CD4-positive, alpha-beta memory T cell (primary cell): Measurements from ENCODE around the gene THOP1. TPM values are rescaled to one million over a fixed set of nuclear protein-coding genes. Genes with fewer than 3 reads are reported as not detected.
A peak's percentile ranks its signal among the peaks of the same experiment; 100 is the strongest.

Source experiments
- CTCF ChIA-PET: fragments of 350-600 bp; sonication (Branson Sonifier 250); formaldehyde crosslinking; loops from one replicate; lab custom pipeline; 2021; ENCODE audit warnings: inconsistent platforms; ENCODE audit not compliant: partially characterized antibody; lab: Charles Lee
- POLR2A ChIA-PET: fragments of 350-600 bp; sonication (Branson Sonifier 250); formaldehyde crosslinking; loops from one replicate; lab custom pipeline; 2021; ENCODE audit not compliant: partially characterized antibody; lab: Charles Lee
- DNase-seq, 5 donors: peaks; one replicate each; pipeline versions ENCODE4 v3.0.0 to v3.0.0-alpha.2; 2020 to 2022; ENCODE audit warnings: mixed read lengths in 1 of 5
- H3K27ac ChIP-seq: one replicate; pipeline ENCODE4 v1.7.0; 2013; ENCODE audit warnings: low read depth, low read length
- H3K27me3 ChIP-seq: 2 replicates; pipeline ENCODE4 v1.7.0; 2013; ENCODE audit warnings: mild to moderate bottlenecking, low read length, moderate library complexity; ENCODE audit not compliant: insufficient read depth
- H3K36me3 ChIP-seq: 2 replicates; pipeline ENCODE4 v1.7.0; 2013; ENCODE audit warnings: mild to moderate bottlenecking, low read length, moderate library complexity; ENCODE audit not compliant: insufficient read depth
- H3K4me1 ChIP-seq: 2 replicates; pipeline ENCODE4 v1.7.0; 2013; ENCODE audit warnings: mild to moderate bottlenecking, low read length, moderate library complexity; ENCODE audit not compliant: insufficient read depth
- H3K4me3 ChIP-seq, 2 donors: one replicate each; pipeline ENCODE4 v1.7.0; 2013; ENCODE audit warnings: low read length in 2 of 2, mild to moderate bottlenecking in 1 of 2
- H3K9me3 ChIP-seq, 2 donors: one replicate each; pipeline ENCODE4 v1.7.0; 2013; ENCODE audit warnings: low read length in 2 of 2, control low read depth in 1 of 2; ENCODE audit not compliant: control insufficient read depth in 1 of 2
- H3K27ac Mint-ChIP-seq, 7 donors: one replicate each; pipeline ENCODE4 v1.8.0; 2020 to 2021; ENCODE audit warnings: mixed read lengths in 7 of 7, mild to moderate bottlenecking in 6 of 7, inconsistent platforms in 3 of 7, moderate library complexity in 3 of 7
- H3K27me3 Mint-ChIP-seq, 2 donors: one replicate each; pipeline ENCODE4 v1.8.0; 2020 to 2021; ENCODE audit warnings: mixed read lengths in 2 of 2
- H3K36me3 Mint-ChIP-seq, 2 donors: one replicate each; pipeline ENCODE4 v1.8.0; 2020 to 2021; ENCODE audit warnings: mixed read lengths in 2 of 2, inconsistent platforms in 1 of 2, mild to moderate bottlenecking in 1 of 2
- H3K4me1 Mint-ChIP-seq, 4 donors: one replicate each; pipeline ENCODE4 v1.8.0; 2020 to 2021; ENCODE audit warnings: mixed read lengths in 4 of 4, mild to moderate bottlenecking in 1 of 4
- H3K4me3 Mint-ChIP-seq, 8 donors: one replicate each; pipeline ENCODE4 v1.8.0; 2020 to 2021; ENCODE audit warnings: mixed read lengths in 8 of 8, mild to moderate bottlenecking in 7 of 8, moderate library complexity in 6 of 8, inconsistent platforms in 3 of 8
- H3K9me3 Mint-ChIP-seq, 8 donors: one replicate each; pipeline ENCODE4 v1.8.0; 2020 to 2021; ENCODE audit warnings: mixed read lengths in 8 of 8, mild to moderate bottlenecking in 5 of 8, inconsistent platforms in 3 of 8, moderate library complexity in 1 of 8
- intact Hi-C: fragments of 100-400 bp; cut with micrococcal nuclease; formaldehyde crosslinking; loops from one replicate; pipeline ENCODE4 v1.15.1; 2023
- polyA plus RNA-seq, 2 donors: library from polyadenylated mRNA; unstranded; fragments of 300-500 nt; fragmentation: Illumina TruSeq; gene quantifications; one replicate each; pipeline ENCODE4 v1.2.3, GENCODE V29; 2021
- total RNA-seq, 2 experiments: library from RNA; stranded (reverse); gene quantifications; one replicate each; pipeline ENCODE4 v1.2.3, GENCODE V29; 2021

Gene THOP1
- total and polyA plus RNA-seq, 4 experiments from 2014 or later = 21.6 to 31.9 (median 25.8) TPM

- Mint-ChIP-seq H3K4me3 (peak overlapping the region; percentile 76 to 87 (median 84)), H3K27me3 (no peaks in the 10 kb centered on the region), H3K4me1 (peaks cover 4 to 18% (median 4%) of the 10 kb centered on the region in 4 donors), H3K27ac (peak overlapping the region in 1 of 7 donors; percentile 70), H3K9me3 (no peaks in the 10 kb centered on the region), H3K36me3 (peaks cover 3 to 6% of the 10 kb centered on the region in 2 donors)
- Histone ChIP-seq H3K36me3 (no peaks in the 10 kb centered on the region), H3K27ac (peak overlapping the region; percentile 33), H3K27me3 (no peaks in the 10 kb centered on the region), H3K9me3 (no peaks in the 10 kb centered on the region), H3K4me3 (peak overlapping the region; percentile 51 to 69), H3K4me1 (peaks cover 8% of the 10 kb centered on the region)
- intact Hi-C loops = no loop called here
- no peak for DNase-seq
- CTCF ChIA-PET = interaction anchor here (0.8 to 1.1 kb wide), 3 partner anchors 16 to 32 kb away, joined by 3 to 4 read pairs (median 4); no protein-coding TSS in a partner anchor
- POLR2A ChIA-PET = interaction anchor here (1.0 to 2.3 kb wide), 2 partner anchors 21 to 35 kb away, joined by 3 to 9 read pairs; partner anchors contain the start of genes THOP1 and ZNF555
Measured at GRCh38 chr19:2820112-2820702, 34.9 kb downstream of the THOP1 start.

GRCh38 chr19:2822846-2823245, 37.5 kb downstream of the THOP1 start:
- ChIA-PET POLR2A (interaction anchor here (1.1 kb wide), 1 partner anchor 23 kb away, joined by 3 read pairs; no protein-coding TSS in a partner anchor), CTCF (interaction anchor here (0.6 to 1.9 kb wide), 2 partner anchors 18 to 752 kb away, joined by 3 to 5 read pairs; partner anchors contain the start of gene ZNF555)
- Mint-ChIP-seq H3K27me3 (no peaks in the 10 kb centered on the region), H3K4me3 (peak overlapping the region in 1 of 8 donors; percentile 25), H3K9me3 (peaks cover 0 to 5% (median under 1%) of the 10 kb centered on the region in 8 donors), H3K27ac (no peak overlapping the region), H3K36me3 (peaks cover 12 to 19% of the 10 kb centered on the region in 2 donors), H3K4me1 (peaks cover 4 to 18% (median 4%) of the 10 kb centered on the region in 4 donors)
- H3K27me3 ChIP-seq = no peaks in the 10 kb centered on the region
- H3K4me1 ChIP-seq = peaks cover 8% of the 10 kb centered on the region
- intact Hi-C loops = no loop called here
- peaks cover 3% of the 10 kb centered on the region for H3K36me3 ChIP-seq
- no peaks in the 10 kb centered on the region for H3K9me3 ChIP-seq
- H3K27ac ChIP-seq = no peak overlapping the region
- no peak overlapping the region for H3K4me3 ChIP-seq
- no peak for DNase-seq

- intact Hi-C loops = no loop called here
- peaks cover 6% of the 10 kb centered on the region for H3K36me3 ChIP-seq
Measured at GRCh38 chr19:2823646-2824045, 38.3 kb downstream of the THOP1 start.

GRCh38 chr19:2824129-2824528, 38.8 kb downstream of the THOP1 start:
- ChIA-PET CTCF (interaction anchor here (1.3 to 1.9 kb wide), 2 partner anchors 10 to 17 kb away, joined by 3 to 5 read pairs; partner anchors contain the start of gene ZNF555), POLR2A (no interaction called here)
- H3K36me3 Mint-ChIP-seq = peaks cover 17 to 26% of the 10 kb centered on the region in 2 donors

More at GRCh38 chr19:2823646-2824045, 38.3 kb downstream of the THOP1 start:
- Mint-ChIP-seq H3K27me3 (no peaks in the 10 kb centered on the region), H3K4me1 (peaks cover 3 to 18% (median 4%) of the 10 kb centered on the region in 4 donors), H3K36me3 (peaks cover 17 to 25% of the 10 kb centered on the region in 2 donors), H3K27ac (no peak overlapping the region), H3K9me3 (peaks cover 0 to 6% (median 2%) of the 10 kb centered on the region in 8 donors), H3K4me3 (no peak overlapping the region)
- Histone ChIP-seq H3K27me3 (no peaks in the 10 kb centered on the region), H3K9me3 (no peaks in the 10 kb centered on the region), H3K4me1 (peaks cover 8% of the 10 kb centered on the region), H3K4me3 (no peak overlapping the region), H3K27ac (no peak overlapping the region)
- no peak for DNase-seq
- POLR2A ChIA-PET = no interaction called here
- CTCF ChIA-PET = interaction anchor here (1.9 kb wide), 1 partner anchor 17 kb away, joined by 5 read pairs; the partner anchor contains the start of gene ZNF555

GRCh38 chr19:2827022-2827421, 41.7 kb downstream of the THOP1 start:
- Histone ChIP-seq H3K4me1 (no peaks in the 10 kb centered on the region), H3K9me3 (no peaks in the 10 kb centered on the region), H3K4me3 (no peak overlapping the region), H3K36me3 (peaks cover 6% of the 10 kb centered on the region), H3K27me3 (no peaks in the 10 kb centered on the region), H3K27ac (no peak overlapping the region)
- H3K9me3 Mint-ChIP-seq = peaks cover 0 to 34% (median 11%) of the 10 kb centered on the region in 8 donors
- peak overlapping the region in 1 of 7 donors; percentile 71 for H3K27ac Mint-ChIP-seq
- no peak overlapping the region for H3K4me3 Mint-ChIP-seq
- DNase-seq = no peak
- POLR2A ChIA-PET = no interaction called here
- CTCF ChIA-PET = no interaction called here
- intact Hi-C loops = no loop called here
- H3K4me1 Mint-ChIP-seq = peaks cover 0 to 4% (median 2%) of the 10 kb centered on the region in 4 donors
- peaks cover 23 to 38% of the 10 kb centered on the region in 2 donors for H3K36me3 Mint-ChIP-seq
- no peaks in the 10 kb centered on the region for H3K27me3 Mint-ChIP-seq

More at GRCh38 chr19:2824129-2824528, 38.8 kb downstream of the THOP1 start:
- H3K4me1 Mint-ChIP-seq = peaks cover 3 to 18% (median 4%) of the 10 kb centered on the region in 4 donors
- H3K9me3 Mint-ChIP-seq = peaks cover 0 to 11% (median 3%) of the 10 kb centered on the region in 8 donors
- Histone ChIP-seq H3K9me3 (no peaks in the 10 kb centered on the region), H3K36me3 (peaks cover 6% of the 10 kb centered on the region), H3K27ac (no peak overlapping the region), H3K4me3 (no peak overlapping the region), H3K4me1 (peaks cover 8% of the 10 kb centered on the region), H3K27me3 (no peaks in the 10 kb centered on the region)
- no peak for DNase-seq
- no peaks in the 10 kb centered on the region for H3K27me3 Mint-ChIP-seq
- no peak overlapping the region for H3K27ac Mint-ChIP-seq
- H3K4me3 Mint-ChIP-seq = no peak overlapping the region
- intact Hi-C loops = no loop called here

DNA sequence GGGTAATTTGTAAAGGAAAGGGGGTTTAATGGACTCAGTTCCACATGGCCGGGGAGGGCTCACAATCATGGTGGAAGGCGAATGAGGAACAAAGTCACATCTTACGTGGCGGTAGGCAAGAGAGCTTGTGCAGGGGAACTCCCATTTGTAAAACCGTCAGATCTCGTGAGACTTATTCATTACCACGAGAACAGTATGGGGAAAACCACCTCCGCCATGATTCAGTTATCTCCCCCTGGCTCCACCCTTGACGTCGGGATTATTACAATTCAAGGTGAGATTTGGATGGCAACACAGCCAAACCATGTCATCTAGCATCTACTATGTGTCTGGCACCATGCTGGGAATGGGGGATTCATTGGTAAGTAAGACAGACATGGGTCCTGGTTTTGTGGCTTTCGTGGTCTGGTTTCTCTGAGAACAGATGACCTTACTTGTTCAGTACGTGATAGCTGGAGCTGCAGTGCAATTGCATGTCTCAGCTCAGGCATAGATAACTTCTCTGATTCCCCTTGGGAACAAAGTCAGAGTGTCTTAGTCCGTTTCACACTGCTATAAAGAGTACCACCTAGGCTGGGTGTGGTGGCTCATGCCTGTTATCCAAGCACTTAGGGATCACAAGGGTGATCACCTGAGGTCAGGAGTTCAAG, 42.7 kb downstream of the THOP1 start:
- H3K9me3 Mint-ChIP-seq = peaks cover 0 to 43% (median 19%) of the 10 kb centered on the region in 8 donors
- Histone ChIP-seq H3K4me3 (no peak overlapping the region), H3K27me3 (no peaks in the 10 kb centered on the region), H3K4me1 (no peaks in the 10 kb centered on the region), H3K9me3 (peaks cover 0 to 4% of the 10 kb centered on the region in 2 donors), H3K36me3 (peaks cover 6% of the 10 kb centered on the region), H3K27ac (no peak overlapping the region)
- ChIA-PET POLR2A (no interaction called here), CTCF (interaction anchor here (1.2 kb wide), 1 partner anchor 9 kb away, joined by 3 read pairs; no protein-coding TSS in a partner anchor)
- H3K4me3 Mint-ChIP-seq = no peak overlapping the region
- intact Hi-C loops = no loop called here
- H3K27ac Mint-ChIP-seq = no peak overlapping the region
- no peaks in the 10 kb centered on the region for H3K27me3 Mint-ChIP-seq
- peaks cover 32 to 47% of the 10 kb centered on the region in 2 donors for H3K36me3 Mint-ChIP-seq
- H3K4me1 Mint-ChIP-seq = peaks cover 0 to 4% (median 2%) of the 10 kb centered on the region in 4 donors
- no peak for DNase-seq
